Medulla oblongata (tissue), 1 donor: ENCODE results near the gene AGAP1.

Source experiments
- DNase-seq: peaks from one replicate; pipeline ENCODE4 v3.0.0-alpha.2; 2015; ENCODE audit errors: extremely low spot score

The AGAP1 gene

DNA sequence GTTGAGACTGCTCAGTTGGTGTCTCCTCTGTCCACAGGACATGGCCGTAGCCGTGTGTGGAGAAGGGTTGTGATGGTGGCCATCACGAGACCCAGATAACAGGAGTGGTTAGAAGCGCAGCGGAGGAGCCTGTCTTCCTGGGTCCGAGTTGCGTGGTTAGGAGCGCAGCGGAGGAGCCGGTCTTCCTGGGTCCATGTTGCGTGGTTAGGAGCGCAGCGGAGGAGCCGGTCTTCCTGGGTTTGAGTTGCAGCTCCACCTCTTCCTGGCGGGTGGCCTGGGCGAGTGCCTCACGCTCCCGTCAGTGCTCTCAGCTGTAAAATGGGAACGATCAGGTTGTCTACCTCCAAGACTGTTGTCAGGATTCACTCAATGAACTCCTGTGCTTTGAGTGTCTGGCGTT is 498.2 kb downstream of the AGAP1 start:
- DNase-seq: no peak

DNA sequence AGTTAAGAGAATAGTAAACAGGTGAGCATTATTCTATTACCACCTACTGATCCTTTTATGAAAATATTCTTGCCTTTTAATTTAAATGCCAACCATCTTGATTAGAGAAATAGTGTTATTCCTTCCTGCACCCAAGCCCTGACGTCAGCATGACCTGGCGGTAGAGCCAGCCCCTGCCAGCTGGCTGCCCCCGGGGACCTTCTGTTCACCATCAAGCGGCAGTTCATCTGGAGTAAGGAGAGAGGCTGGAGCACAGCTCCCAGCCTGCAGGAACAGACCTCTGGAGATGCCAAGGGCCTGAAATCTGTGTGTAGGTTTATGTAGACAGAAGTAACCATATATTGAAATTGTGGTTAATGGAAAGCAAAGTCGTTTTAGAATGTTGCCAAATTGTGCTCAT is 502.6 kb downstream of the AGAP1 start:
- no peak for DNase-seq

DNA sequence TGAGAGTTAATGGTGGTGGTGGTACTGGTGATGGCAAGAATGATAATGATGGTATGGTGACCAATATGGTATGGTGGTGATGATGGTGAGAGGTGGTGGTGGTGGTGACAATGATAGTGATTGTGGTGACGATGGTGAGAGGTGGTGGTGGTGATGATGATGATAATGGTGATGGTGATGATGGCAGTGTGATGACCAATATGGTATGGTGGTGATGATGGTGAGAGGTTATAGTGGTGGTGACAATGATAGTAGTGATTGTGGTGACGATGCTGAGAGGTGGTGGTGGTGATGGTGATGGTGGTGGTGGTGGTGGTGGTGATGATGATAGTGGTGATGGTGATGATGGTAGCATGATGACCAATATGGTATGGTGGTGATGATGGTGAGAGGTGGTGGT is 505.2 kb downstream of the AGAP1 start:
- DNase-seq: no peak

DNA sequence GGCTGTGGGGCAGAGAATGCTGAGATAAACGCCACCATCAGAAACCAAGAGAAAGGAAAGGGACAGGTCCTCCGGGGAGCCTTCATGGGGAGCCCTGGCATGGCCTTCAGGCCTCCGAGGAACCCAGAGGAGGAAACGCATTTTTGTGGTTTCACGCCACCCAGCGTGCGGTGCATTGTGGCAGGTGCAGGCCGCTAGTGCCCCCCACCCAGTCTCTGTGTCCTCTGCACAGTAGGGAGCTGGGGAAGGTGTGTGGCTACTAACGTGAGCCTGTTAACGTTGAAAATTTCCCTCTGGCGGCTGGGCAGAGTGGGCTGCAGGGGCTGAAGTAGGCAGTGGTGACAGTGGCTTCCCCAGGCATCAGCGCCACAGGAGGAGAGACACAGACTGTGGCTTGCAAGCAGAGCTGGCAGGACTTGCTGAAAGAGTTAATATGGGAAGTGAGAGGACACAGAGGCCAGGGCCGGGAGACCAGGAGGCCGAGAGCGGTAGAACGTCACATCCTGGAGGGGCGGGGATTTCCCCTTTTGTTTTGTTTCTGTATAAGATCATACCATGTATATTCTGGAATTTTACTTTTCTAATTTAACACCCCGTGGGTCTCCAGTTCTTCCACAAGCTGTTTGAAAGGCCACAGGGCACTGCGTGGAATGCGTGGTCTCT is 507.5 kb downstream of the AGAP1 start:
- DNase-seq: no peak

DNA sequence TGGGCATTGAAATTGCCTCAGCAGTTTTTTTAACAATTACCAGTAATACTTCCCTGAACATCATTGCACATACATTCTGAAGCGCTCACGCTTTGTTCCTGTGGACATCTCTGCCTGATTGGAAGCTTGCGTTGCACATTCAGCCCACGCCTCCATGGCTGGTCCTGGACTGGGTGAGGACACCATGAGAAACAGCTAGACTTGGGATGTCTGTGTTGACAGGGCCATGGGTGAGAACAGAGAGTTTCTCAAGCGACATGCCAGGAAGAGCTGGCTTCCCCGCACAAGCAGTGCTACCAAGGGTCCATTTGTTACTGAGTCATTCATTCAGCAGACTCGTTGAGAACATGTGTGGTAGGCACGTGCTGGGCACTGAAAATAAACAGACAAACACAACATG is 508.0 kb downstream of the AGAP1 start:
- no peak for DNase-seq

DNA sequence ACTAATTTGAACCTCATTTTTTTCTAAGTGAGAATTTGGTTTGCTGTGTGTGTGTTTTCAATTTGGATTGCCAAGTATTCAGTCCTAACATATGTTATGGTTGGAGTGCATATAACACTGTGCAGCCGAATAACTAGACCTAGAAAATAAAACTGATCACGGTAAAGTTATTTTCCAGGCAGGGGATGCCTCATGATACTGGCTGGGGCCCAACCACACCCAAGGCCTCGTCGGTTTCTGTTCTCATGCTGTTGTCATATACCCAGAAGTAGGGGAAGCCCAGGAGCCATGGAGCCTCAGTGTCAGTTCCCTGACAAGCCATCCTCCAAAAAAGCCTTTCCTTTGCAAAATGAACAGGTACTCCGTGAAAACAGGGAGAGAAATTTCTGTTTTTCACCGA is 514.2 kb downstream of the AGAP1 start:
- DNase-seq: no peak

DNA sequence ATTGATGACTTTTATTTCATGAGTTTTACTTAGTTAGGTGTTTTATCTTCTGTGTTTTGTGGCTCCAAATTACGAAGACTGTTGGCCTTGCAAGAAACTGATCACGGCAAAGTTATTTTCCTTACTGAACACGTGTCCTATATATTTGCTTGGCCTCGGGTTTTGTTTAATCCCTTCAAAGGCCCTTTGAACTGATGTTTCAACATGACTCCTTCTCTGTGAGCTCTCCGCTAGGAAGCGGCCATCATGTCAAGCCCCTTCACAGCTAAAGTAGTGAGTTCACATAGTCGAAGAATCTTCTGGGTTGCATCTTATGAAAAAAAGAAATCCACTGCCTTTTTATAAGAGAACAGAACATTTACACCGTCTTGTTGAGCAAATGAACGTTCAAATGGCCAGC is 515.0 kb downstream of the AGAP1 start:
- DNase-seq: no peak

DNA sequence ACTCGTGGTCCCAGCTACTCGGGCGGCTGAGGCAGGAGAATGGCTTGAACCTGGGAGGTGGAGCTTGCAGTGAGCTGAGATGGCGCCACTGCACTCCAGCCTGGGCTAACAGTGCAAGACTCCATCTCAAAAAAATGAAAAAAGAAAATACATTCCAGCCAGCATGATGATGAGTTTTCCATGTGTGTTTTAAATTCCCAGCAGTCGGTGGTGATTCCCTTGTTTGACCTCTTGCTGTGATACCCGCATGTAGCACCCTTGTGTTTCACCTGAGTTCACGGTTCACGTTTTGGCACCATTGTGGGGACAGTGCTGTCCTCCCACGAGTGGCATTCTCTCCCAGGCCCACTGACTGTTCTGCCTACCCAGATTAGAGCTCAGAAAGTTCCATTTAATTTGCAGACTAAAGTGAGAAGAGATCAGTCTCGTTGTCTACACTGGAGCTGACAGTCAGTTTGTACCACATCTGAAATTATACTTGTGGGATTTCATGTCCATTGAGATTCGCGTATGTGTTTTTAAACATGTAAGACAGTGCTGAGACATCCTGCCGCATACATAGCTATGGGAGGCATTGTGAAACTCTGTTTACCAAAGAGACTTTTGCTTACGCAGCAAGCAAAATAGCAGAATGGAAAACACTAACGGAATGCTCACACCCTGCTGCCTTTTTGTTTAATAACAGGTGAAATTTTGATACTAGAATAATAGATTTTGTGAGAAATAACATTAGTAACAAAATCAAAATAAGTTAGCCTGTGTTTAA is 517.3 kb downstream of the AGAP1 start:
- DNase-seq: no peak

DNA sequence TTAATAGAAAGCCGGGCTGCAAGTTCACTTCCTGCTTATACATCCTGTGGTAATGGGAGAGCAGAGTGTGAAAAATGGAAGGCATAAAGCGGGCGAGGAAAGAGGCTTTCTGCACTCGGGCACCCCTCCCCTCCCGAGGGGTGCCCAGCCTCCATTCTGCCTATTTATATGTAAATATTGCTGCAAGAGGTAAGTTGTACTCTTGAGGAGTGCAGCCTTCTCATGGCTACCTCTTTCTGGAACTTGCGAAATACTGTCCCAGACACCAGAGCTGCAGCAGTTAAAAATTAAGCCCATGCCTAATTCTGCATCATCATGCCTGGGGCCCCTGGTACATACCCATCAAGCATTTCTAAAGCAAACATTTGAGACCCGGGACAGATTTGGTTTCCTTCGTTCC is 518.3 kb downstream of the AGAP1 start:
- no peak for DNase-seq

DNA sequence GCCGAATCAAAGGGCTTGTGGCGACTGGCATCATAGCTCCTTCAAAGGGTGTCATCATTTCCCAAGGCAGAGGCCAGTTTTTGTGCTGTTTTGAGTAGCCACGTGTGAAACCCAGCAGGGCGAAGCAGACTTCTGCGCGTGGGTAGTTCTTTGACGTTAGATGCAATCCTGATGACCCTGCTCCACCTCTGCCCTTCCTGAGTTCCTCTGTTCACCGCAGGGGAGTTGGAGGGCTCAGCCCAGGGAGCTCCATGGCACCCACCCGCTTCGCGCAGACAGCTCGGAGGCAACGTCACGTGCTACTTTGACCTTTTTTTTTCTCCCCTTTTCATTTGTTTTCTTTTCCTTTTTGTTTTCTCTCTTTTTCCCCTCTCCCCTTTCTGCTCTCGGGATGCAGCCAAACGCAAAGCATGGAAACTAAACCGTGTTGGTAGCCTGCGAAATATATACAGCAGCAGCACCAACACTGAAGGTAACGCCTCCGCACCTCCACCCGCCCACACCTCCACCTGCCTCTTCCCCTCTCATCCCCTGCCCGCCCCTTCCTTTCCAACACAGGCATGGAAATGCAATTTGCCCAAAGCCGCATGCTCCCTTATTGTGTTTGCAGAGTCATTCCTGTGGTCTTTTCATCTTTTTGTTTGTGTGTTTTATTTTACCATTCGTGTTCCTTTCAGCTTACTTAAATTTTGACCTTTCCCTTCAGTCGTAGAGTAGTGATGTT is 520.7 kb downstream of the AGAP1 start:
- DNase-seq: no peak

DNA sequence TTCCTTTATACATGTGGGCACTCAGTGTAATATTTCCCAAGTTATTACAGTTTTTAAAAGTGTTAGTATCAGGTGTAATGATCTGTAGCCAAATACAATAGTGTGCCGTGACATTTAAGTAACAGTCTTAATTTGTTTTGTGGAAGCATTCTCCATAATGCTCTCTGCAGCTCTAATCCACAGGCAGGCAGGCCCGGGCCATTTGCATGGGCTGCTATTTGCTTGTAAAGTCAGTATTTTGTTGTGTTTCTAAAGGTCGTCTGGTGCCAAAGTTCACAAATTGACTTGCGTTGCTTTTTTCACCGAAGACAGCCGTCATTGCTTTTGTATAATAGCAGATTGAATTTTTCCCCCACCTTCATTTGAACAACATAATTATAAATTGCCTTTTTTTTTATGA is 521.3 kb downstream of the AGAP1 start:
- DNase-seq: no peak

DNA sequence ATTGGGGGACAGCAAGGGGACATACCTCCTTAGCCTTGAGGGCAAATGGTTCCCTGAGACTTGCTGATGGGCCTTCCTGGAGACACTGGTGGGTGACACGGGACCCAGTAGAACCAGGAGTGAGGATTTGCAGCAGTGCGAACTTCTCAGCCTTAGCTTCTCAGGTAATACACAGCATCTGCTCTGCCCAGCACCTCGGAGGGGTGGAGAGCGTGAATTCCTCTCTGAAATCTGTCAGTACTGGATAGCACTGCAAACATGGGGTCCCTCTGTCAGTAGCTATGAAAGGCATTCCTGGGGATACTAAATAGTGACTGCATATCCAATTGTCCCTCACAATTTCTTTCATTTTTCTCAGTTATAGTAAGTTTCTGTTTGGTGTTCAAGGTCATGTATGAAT is 522.7 kb downstream of the AGAP1 start:
- no peak for DNase-seq

DNA sequence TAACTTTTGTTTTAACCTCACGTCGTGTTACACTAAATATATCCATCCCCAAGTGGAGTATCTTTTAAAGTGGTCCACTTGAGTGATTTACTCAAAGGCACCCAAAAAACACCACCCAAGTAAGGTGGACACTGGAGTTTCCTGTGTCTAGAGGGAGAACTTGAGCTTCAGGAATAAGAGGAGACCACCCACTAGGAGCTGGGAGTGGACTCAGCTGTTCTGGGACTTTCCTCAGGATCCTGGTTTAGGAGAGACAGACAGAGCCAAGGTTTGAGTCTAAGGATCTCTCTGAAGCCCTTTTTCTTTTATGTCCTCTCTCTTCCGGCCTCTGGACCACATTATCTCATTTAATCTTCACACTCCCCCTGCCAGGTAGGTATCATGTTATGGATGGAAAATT is 523.6 kb downstream of the AGAP1 start:
- DNase-seq: no peak

DNA sequence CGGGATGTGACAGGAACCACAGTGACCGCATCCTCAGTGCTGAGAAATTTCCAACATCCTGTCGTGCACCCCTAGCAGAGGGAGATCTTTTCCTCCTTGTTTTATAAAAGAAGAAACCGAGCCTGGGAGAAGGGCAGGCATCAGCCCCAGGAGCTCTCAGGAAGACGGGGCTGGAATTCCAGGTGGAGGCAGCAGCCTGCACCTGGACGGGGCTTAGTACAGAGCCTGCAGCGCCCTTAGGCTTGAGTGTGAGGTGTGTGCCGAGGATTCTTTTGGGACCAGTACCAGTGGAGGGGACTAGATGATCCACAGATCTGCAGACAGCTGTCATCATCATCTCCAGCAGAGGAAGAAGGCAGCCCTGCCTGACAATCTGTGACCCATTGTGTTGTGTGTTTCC is 525.6 kb downstream of the AGAP1 start:
- no peak for DNase-seq

DNA sequence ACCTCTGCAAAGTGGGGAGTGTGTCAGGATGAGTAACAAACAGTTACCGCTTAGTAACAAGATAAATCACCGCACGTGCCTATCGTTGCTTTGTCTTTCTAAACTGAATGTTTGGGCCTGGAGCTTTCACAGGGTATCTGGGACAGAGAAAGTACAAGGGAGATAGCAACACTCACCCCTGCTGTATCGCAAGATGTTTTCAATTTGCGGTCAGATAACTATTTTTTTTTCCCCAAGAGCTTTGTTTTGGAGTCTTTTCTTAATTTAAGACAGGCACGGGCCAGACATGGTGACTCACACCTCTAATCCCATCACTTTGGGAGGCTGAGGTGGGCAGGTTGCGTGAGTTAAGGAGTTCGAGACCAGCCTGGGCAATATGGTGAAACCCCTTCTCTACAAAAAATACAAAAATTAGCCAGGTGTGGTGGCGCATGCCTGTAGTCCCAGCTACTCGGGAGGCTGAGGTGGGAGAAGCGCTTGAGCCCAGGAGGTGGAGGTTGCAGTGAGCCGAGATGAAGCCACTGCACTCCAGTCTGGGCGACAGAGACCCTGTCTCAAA is 527.7 kb downstream of the AGAP1 start:
- DNase-seq: no peak

DNA sequence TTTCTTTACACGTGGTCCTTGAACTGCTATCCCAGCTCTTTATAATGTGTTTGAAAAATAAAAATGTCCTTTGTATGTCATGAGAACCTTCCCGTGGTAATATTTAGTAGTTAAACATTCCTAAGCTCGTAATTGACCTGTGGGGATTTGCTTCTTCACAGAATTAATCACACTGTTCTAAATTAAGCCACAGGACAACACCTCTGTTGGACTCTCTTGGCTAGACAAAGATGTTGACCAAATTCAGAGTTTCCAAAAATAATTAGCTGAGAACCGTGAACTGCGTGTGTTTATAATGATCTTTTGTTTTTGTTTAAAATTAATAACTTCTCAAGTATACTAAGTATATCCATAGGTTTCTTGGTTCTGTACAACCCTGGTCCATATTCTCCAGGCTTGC is 528.3 kb downstream of the AGAP1 start:
- DNase-seq: no peak

DNA sequence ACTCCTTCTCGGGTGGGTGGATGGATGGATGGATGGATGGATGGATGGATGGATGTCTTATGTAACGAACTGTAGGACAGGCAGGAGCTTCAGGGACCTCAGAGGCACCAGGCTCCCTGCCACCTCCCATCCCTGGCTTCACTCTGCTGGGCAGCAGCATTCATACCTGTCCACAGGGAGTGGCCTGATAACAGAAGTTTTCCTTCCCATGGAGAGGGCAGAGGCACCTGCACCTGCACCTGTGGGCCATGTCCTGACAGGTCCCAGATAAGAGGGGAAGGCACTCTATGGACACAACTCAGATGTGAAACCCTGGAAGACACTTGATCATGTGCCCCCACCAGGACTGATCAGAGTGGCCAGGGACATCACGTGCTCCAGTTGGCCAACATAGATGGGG is 532.0 kb downstream of the AGAP1 start:
- DNase-seq: no peak

DNA sequence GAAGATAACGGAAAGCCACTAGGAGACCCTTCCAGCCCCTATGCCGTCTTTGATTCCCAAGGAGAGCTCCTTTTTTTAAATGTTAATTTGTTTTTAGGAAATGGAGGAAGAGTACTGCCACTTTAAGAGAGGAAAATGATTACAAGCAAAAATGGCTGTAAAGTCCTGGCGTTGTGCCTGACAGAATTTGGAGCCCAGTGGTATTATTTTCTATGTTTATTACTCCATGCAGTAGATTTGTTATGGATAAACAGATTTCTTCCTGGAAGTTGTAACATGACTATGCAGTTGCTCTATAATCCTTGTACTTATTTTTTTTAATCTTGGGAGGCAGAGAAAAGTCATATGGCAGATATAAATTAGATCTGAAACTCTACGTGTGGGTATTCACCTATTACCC is 533.0 kb downstream of the AGAP1 start:
- no peak for DNase-seq

DNA sequence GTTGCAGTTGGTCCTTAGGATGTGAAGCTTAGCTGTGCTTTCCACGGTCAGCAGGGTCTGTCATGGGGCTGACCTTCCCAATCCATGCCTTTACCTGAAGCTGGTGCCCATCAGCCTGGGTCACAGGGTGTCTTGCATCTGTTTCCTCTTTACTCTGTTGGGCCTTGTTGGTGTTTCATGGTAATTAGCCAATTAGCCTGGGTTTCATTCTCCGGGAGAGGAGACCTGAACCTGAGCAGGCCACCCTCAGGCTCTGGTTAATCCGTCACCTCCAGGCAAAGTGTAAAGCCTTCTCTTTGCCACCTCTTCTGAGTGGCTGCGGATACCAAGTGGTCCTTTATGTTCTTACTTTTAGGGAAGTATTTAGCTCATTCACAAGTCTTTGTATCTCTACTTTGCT is 534.2 kb downstream of the AGAP1 start:
- DNase-seq: no peak

DNA sequence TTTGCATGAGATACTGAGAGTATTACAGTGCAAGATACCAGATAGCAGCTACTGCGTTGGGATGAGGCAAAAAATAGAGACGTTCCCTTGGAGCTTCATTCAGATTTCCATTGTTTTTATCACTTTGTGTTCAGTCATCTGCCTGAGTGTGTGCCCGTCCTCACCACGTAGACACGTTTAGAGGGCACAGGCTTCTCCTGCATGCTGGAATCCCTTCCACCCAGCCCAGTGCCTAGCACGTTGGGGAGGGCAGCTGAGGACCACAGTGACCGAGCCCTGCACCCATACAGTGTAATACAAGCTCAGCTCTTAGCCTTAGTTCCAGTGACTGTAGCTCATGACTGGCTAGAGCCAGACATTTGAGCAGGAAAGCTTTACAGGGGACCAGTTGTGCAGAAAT is 539.6 kb downstream of the AGAP1 start:
- DNase-seq: no peak

DNA sequence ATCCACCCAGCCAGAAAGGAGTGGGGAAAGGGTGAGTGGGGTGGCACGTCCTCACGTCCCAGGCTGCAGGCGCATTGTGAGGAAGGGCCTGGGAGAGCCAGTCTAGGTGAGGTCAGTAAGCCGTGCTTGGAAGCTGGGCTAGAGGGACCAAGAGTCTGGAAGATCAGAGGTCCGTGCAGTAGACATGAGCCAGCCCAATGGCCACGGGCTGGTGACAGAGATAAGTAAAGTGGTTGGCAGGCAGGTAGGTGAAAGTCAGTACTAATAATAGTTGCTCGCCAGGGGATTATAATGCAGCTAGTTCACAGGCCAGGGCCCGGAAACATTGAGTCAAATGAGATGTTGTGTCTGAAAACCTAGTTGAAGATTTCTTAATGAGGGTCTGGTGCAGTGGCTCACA is 541.1 kb downstream of the AGAP1 start:
- DNase-seq: no peak

DNA sequence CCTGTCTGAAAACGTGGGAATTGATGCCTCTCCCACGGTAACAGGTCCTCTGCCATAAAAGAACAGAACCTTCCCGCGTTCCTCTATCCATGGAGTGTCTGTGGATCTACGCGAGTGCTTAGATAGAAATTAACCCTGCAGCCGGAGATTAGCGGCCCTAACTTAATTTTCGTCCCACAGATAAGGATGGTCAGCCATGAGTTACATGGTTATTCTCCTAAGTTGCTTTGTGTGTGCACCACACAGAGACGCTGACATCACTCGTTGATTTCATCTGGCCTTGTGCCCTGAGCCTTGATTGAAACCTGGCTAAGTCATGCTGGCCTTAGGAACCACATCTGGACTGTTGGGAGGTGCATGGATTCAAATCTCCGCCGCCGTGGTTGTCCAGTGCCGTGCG is 542.2 kb downstream of the AGAP1 start:
- DNase-seq: no peak

DNA sequence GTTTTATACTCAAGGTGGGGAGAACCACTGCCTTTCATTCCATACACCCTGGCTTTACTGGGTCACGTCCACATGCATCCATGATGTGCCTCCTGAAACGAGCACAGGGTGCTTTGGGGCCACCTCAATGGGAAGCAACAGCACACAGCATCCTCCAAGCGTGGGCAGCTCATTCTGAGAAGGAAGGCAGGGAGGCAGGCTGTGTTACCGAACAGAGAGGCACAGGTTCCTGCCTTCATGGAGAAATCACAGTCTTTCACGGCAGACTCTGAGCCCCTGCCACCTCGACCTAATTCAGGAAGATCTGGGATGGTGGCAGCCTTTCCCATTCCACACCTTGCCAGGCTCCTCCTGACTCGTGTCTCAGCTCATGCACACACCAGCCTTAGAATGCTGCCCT is 544.3 kb downstream of the AGAP1 start:
- DNase-seq: no peak
